Stimulated activated CD8-positive, alpha-beta memory T cell treated with anti-CD3 and anti-CD28 coated beads, Interleukin-7, amount 100 ng/mL, for 1 hour (primary cell): ENCODE measurements around the gene FZD7.

Experiments
- DNase-seq, 2 donors: peaks; one replicate each; pipeline ENCODE4 v3.0.0-alpha.2; 2020; ENCODE audit warnings: low read depth in 2 of 2

The FZD7 gene

DNA sequence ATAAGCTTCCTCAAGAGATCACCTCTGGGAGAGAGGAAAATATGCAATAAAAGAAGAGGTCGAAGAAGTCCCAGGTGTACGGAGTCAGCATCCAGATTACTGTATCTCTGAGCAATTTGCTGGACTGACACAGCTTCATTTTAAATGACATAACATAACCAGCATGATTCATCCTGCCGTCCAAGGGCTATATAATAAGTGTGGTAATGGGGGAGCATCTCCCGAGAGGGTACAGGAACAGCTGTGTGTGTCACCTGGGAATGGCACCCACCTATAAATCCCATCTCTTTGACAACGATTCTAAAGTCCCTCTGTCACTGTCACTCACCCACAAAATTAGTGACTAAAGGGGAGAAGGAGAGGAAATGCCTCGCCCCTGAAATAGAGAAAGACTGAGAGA is 19.3 kb upstream of the FZD7 start:
- no peak for DNase-seq

DNA sequence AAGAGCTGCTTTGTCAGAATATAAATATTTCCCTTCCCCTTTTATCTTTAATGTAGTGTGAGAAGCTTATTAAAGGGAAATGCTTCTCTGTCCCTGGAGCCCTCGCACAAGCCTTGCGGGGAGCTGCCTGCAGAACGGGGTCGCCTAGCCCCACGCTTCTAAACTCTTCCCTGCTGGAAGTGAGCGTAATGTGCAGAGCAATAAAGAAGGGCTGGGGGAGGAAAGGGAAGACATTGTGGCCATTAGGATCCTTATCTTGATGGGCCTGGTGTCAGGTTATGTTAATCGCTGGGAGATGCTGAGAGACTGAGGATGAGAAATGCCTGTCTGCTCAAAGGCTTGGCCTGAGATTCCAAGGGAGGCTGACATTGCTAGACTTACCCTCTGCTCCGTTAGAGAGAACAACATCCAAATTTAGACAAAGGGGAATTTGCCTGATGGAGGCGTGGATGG is 18.9 kb upstream of the FZD7 start:
- no peak for DNase-seq

DNA sequence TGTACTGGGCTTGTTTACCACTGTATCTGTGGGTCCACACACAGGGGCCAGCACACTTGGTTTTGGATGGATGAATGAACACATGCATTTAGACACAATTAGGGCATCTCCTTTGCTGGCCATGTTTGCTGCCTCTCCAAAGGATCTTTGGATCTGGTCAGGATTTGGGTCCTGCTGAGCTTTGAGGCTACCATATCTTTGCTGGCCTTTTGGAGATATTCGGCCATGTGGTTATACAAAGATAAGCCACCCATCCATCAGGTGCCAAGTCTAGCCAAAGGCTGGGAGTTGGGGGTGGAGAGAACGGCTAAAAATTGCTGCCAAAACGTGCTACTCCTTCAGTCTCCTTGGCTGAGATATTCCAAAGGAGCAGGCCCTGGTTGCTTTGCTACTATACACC is 18.2 kb upstream of the FZD7 start:
- DNase-seq: no peak

- DNase-seq: no peak
Observed at GRCh38 chr2:202016579-202017227, 17.0 kb upstream of the FZD7 start.

- DNase-seq: no peak
Observed at GRCh38 chr2:202017940-202018339, 15.7 kb upstream of the FZD7 start.

DNA sequence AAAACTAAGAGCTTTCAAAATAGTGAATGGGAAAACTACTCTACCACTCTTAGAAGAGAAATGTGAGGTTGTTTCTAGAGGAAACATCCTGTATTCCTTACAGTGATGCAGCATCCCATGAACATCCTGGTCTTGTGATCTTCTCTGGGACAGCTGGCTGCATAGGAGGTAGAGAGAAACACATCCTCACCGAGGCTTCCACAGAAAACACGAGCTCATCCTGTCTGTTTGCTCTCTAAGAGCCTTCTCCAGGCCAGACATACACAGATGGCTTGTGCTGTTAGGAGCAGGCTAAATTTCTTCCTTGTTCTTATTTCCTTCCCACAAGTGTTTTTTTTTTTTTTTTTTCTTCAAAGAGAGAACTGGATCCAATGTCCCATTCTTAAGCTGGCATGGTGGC is 14.7 kb upstream of the FZD7 start:
- DNase-seq: no peak

- no peak for DNase-seq
Observed at GRCh38 chr2:202019689-202020450, 13.8 kb upstream of the FZD7 start.

GRCh38 chr2:202022755-202023154 is 10.9 kb upstream of the FZD7 start:
- no peak for DNase-seq

DNA sequence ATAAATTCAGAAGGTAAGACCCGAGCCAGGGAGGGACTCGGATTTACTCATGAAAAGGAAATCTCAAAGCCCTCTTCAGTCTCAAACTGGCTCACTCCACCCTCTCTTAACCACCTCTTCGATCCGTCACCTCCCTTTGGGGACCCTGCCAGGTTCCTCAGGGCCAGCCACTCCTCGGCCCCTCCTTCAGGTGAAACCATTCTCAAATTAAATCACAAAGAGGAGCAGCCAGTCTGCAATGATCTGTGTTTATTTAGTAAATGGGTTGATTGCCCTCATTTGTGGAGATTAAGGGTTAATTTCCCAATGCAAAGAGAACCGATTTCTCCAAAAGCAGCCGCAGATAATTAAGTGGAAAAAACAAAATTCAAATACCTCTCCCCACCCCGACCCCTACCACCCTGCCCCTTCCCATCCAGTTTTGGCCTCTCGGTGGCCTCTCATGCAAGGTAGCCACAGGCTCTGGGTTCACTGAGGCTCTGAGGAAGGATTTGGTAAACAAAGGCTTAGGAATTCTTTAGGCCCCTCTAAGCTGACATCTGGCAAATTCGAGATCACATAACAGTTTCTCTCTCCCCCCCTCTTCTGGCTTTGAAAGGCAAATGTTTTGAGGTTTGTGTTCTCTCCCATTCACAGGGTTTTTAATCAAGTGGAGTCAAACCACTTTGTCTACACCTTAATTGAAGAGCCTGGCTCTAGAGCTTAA is 10.3 kb upstream of the FZD7 start:
- DNase-seq: no peak

- no peak for DNase-seq
Observed at GRCh38 chr2:202023904-202024266, 9.8 kb upstream of the FZD7 start.

GRCh38 chr2:202024871-202025270 is 8.8 kb upstream of the FZD7 start:
- no peak for DNase-seq

GRCh38 chr2:202025816-202026215 is 7.8 kb upstream of the FZD7 start:
- DNase-seq: no peak

DNA sequence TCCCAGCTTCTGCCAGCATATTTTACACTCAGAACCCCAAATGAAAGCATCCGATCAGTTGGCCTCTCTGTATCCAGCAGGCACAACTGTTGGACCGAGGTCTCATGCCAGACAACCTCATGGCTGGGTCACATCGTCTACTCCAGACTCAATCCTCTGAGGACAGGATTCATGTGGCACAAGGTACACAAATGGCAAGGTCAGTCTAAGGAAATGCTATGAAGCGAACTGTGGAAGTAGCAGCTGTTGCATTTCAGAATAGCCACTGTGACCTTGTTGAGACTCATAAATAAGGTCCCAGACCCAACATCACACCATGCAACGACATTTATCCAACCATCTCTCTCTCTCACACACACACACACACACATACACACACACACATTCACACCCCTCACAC is 7.1 kb upstream of the FZD7 start:
- no peak for DNase-seq

- no peak for DNase-seq
Observed at GRCh38 chr2:202030691-202031090, 3.0 kb upstream of the FZD7 start.

GRCh38 chr2:202031246-202031951 is 2.3 kb upstream of the FZD7 start:
- DNase-seq: no peak

DNA sequence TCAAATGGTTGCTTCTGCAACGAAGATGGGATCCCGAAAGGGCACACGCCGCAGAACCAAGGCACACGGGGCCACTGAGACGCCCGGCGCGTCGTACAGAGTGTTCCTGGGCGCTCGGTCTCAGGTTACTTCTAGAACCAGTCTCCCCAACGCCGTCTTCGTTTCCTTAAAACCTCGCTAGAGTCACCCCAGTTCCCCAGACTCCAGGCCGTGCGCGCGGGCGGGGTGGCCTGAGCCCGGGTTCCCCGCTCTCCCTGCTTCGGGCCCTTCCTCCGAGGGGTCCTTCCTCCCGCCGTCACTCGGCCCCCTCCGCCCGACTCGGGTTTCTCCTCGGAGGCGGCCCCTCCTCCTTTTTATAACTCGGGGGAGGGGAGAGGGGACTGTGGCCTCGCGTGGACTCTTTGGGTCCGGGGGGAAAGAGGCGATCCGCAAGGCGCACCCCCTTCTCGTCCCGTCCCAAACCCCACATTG is 774 bp upstream of the FZD7 start:
- DNase-seq: no peak

DNA sequence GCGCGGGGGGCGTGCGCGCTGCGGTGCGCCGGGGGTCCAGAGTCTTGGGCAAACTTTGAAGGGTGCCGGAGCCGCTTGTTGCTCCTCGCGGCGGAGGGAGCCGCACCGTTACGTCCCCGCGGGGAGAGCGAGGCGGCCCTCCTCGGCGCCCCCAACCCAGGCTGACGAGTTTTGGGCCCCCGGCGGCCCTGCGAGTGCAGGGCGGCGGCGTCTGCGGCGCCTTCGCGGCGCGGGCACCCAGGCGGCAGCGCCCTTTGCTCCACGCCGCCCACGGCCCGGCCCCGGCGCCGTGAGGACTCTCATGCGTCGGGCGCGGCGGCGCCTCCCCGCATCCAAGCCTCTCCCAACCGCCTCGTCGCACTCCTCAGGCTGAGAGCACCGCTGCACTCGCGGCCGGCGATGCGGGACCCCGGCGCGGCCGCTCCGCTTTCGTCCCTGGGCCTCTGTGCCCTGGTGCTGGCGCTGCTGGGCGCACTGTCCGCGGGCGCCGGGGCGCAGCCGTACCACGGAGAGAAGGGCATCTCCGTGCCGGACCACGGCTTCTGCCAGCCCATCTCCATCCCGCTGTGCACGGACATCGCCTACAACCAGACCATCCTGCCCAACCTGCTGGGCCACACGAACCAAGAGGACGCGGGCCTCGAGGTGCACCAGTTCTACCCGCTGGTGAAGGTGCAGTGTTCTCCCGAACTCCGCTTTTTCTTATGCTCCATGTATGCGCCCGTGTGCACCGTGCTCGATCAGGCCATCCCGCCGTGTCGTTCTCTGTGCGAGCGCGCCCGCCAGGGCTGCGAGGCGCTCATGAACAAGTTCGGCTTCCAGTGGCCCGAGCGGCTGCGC is 814 bp downstream of the FZD7 start:
- DNase-seq: no peak

DNA sequence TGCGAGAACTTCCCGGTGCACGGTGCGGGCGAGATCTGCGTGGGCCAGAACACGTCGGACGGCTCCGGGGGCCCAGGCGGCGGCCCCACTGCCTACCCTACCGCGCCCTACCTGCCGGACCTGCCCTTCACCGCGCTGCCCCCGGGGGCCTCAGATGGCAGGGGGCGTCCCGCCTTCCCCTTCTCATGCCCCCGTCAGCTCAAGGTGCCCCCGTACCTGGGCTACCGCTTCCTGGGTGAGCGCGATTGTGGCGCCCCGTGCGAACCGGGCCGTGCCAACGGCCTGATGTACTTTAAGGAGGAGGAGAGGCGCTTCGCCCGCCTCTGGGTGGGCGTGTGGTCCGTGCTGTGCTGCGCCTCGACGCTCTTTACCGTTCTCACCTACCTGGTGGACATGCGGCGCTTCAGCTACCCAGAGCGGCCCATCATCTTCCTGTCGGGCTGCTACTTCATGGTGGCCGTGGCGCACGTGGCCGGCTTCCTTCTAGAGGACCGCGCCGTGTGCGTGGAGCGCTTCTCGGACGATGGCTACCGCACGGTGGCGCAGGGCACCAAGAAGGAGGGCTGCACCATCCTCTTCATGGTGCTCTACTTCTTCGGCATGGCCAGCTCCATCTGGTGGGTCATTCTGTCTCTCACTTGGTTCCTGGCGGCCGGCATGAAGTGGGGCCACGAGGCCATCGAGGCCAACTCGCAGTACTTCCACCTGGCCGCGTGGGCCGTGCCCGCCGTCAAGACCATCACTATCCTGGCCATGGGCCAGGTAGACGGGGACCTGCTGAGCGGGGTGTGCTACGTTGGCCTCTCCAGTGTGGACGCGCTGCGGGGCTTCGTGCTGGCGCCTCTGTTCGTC is 1.7 kb downstream of the FZD7 start:
- DNase-seq: no peak

DNA sequence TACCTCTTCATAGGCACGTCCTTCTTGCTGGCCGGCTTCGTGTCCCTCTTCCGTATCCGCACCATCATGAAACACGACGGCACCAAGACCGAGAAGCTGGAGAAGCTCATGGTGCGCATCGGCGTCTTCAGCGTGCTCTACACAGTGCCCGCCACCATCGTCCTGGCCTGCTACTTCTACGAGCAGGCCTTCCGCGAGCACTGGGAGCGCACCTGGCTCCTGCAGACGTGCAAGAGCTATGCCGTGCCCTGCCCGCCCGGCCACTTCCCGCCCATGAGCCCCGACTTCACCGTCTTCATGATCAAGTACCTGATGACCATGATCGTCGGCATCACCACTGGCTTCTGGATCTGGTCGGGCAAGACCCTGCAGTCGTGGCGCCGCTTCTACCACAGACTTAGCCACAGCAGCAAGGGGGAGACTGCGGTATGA is 2.3 kb downstream of the FZD7 start:
- DNase-seq: no peak

DNA sequence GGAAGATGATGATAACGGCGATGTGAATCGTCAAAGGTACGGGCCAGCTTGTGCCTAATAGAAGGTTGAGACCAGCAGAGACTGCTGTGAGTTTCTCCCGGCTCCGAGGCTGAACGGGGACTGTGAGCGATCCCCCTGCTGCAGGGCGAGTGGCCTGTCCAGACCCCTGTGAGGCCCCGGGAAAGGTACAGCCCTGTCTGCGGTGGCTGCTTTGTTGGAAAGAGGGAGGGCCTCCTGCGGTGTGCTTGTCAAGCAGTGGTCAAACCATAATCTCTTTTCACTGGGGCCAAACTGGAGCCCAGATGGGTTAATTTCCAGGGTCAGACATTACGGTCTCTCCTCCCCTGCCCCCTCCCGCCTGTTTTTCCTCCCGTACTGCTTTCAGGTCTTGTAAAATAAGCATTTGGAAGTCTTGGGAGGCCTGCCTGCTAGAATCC is 3.0 kb downstream of the FZD7 start:
- no peak for DNase-seq
